Mesothelial cell of epicardium (in vitro differentiated cells): Measurements from ENCODE around the gene ASPSCR1. TPM values are rescaled to one million over a fixed set of nuclear protein-coding genes. Genes with fewer than 3 reads are reported as not detected.

Experiments
- DNase-seq, 2 experiments: peaks; one replicate each; pipeline ENCODE4 v3.0.0; 2021; ENCODE audit warnings: low spot score in 2 of 2; ENCODE audit not compliant: unreplicated experiment in 2 of 2
- H3K27ac Mint-ChIP-seq: 2 replicates; pipeline ENCODE4 v1.8.0; 2021; ENCODE audit warnings: mixed read lengths
- H3K27me3 Mint-ChIP-seq: 2 replicates; pipeline ENCODE4 v1.8.0; 2021; ENCODE audit warnings: low read depth, mixed read lengths
- H3K36me3 Mint-ChIP-seq: 2 replicates; pipeline ENCODE4 v1.8.0; 2021; ENCODE audit warnings: mixed read lengths
- H3K4me1 Mint-ChIP-seq: 2 replicates; pipeline ENCODE4 v1.8.0; 2021; ENCODE audit warnings: mixed read lengths
- H3K4me3 Mint-ChIP-seq: 2 replicates; pipeline ENCODE4 v1.8.0; 2021; ENCODE audit warnings: mild to moderate bottlenecking, moderate library complexity, mixed read lengths
- H3K9me3 Mint-ChIP-seq: 2 replicates; pipeline ENCODE4 v1.8.0; 2021; ENCODE audit warnings: mixed read lengths
- total RNA-seq: library from RNA; stranded (reverse); gene quantifications from 3 replicates; pipeline ENCODE4 v1.2.1, GENCODE V29; 2021
- TF ChIP-seq, protein P1 (sequence below): fragments of 200-600 bp; sonication (generic); IDR thresholded peaks from one replicate; pipeline ENCODE4 v1.5.0; 2021; ENCODE audit warnings: antibody characterized with exemption; ENCODE audit not compliant: unreplicated experiment

The ASPSCR1 gene
- total RNA-seq, 1 donor from 2014 or later, result 50.5 TPM

DNA sequence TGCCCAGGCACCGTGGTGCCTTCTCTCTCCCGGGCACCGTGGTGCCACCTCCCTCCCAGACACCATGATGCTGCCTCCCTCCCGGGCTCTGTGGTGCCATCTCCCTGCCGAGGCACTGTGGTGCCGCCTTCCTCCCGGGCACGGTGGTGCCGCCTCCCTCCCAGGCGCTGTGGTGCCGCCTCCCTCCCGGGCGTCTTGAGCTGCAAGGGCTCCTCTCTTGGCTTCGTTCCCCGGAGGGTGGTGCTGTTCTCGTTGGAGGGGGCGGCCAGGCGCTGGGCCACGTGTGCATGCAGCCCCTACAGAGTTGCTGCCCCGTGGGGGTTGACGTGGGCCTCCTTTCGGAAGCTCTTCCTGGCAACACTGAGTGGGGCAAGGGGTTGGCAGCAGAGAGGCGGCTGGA lies 37.0 kb downstream of the ASPSCR1 start:
- H3K27me3 Mint-ChIP-seq, result no peaks in the 10 kb centered on the region
- TF ChIP-seq, protein P1, sequence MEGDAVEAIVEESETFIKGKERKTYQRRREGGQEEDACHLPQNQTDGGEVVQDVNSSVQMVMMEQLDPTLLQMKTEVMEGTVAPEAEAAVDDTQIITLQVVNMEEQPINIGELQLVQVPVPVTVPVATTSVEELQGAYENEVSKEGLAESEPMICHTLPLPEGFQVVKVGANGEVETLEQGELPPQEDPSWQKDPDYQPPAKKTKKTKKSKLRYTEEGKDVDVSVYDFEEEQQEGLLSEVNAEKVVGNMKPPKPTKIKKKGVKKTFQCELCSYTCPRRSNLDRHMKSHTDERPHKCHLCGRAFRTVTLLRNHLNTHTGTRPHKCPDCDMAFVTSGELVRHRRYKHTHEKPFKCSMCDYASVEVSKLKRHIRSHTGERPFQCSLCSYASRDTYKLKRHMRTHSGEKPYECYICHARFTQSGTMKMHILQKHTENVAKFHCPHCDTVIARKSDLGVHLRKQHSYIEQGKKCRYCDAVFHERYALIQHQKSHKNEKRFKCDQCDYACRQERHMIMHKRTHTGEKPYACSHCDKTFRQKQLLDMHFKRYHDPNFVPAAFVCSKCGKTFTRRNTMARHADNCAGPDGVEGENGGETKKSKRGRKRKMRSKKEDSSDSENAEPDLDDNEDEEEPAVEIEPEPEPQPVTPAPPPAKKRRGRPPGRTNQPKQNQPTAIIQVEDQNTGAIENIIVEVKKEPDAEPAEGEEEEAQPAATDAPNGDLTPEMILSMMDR, result no peak
- H3K9me3 Mint-ChIP-seq, result no peaks in the 10 kb centered on the region
- no peak overlapping the region for H3K4me3 Mint-ChIP-seq
- DNase-seq, result no peak
- H3K27ac Mint-ChIP-seq, result no peak overlapping the region
- H3K4me1 Mint-ChIP-seq, result peaks cover 11% of the 10 kb centered on the region
- no peaks in the 10 kb centered on the region for H3K36me3 Mint-ChIP-seq

DNA sequence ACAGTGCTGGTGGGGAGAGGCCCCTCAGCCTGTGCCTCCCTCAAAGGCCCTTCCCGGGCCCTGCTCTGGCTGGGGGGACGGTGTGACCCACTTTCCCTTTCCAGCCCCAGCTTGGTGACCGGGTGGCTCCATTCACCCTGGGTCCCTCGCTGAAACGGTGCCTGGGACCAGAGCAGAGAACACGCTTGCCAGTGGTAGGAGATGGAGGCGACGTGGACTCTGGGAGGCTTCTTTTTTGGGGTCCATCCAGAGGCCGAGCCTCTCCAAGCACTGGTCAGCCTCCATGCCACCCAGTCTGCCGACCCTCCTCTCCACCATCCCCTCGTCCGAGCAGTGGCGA lies 37.5 kb downstream of the ASPSCR1 start:
- Mint-ChIP-seq H3K36me3 (no peaks in the 10 kb centered on the region), H3K4me1 (peaks cover 11% of the 10 kb centered on the region), H3K4me3 (no peak overlapping the region), H3K27me3 (no peaks in the 10 kb centered on the region), H3K27ac (no peak overlapping the region), H3K9me3 (no peaks in the 10 kb centered on the region)
- TF ChIP-seq, protein P1, result no peak
- DNase-seq, result no peak

DNA sequence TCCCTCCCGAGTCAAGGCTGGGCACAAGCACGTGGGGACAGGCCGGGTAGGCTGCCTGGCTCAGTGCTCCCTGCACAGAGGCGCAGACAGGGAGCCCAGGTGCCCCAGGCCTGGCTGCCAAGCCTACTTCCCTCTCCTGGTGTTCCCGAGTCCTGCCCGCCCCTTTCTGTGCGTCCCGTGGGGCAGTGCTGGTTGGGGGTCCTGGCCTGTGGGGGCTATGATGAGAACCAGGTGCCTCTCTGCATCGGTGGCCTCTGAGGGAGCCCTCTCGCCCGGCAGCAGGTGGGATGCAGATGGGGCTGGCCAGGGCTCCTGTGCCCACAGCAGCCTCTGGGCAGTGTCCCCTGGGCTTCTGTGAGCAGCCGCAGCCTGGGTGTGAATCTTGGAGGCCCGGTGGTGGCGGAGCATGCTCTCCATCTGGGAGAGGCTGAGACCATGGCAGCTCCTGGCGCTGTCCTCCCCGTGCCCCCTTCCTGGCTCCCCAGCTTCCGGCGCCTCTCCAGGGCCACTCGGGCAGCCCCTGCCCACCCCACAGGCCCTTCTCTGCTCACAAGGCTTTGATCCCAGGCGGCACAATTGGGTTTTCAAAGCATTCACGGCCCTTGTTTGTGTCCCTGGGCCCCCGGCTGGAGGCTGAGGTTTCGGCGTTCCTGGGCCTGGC lies 38.0 kb downstream of the ASPSCR1 start:
- peaks cover 11% of the 10 kb centered on the region for H3K4me1 Mint-ChIP-seq

DNA sequence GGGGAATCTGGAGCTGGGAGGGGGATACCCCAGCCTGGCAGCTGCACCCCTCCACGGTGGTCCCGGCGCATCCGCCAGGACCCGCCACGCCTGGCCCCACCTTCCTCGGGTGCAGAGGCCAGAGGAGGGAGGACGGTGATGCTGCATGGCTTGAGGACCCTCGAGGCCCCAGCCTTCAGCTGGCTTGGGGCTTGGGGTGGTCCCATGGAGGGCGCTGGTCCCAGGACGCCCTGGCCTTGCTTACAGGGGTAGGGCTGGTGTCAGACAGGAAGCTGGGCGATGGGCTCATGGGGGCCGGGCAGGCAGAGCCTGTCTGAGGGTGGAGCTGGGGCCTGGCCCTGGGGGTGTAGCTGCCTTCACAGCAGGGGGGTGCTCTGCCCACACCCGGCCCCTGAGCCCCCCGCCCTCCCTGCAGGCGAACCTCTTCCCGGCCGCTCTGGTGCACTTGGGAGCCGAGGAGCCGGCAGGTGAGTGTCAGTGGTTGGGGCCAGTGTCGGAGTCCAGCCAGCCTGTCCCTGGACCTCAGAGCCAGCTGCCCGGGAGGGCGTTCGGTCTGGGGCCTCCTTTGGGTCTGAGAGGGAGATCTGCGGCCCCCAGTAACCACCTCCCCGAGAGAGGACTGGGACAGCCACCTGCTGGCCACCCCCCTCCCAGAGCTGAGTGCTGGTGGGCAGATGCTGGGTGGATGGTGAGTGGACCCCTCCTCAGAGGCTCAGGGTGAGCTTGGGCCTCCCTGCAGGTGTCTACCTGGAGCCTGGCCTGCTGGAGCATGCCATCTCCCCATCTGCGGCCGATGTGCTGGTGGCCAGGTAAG lies 38.8 kb downstream of the ASPSCR1 start:
- Mint-ChIP-seq H3K9me3 (no peaks in the 10 kb centered on the region), H3K4me1 (peaks cover 11% of the 10 kb centered on the region), H3K27me3 (no peaks in the 10 kb centered on the region), H3K4me3 (no peak overlapping the region), H3K27ac (no peak overlapping the region), H3K36me3 (no peaks in the 10 kb centered on the region)
- TF ChIP-seq, protein P1, result no peak
- DNase-seq, result no peak

More for the DNA sequence above, 38.0 kb downstream of the ASPSCR1 start:
- TF ChIP-seq, protein P1, result no peak
- Mint-ChIP-seq H3K27ac (no peak overlapping the region), H3K9me3 (no peaks in the 10 kb centered on the region), H3K36me3 (no peaks in the 10 kb centered on the region), H3K27me3 (no peaks in the 10 kb centered on the region), H3K4me3 (no peak overlapping the region)
- DNase-seq, result no peak

- Mint-ChIP-seq H3K27ac (no peak overlapping the region), H3K36me3 (no peaks in the 10 kb centered on the region), H3K4me1 (peaks cover 16% of the 10 kb centered on the region), H3K4me3 (no peak overlapping the region), H3K27me3 (no peaks in the 10 kb centered on the region), H3K9me3 (no peaks in the 10 kb centered on the region)
- TF ChIP-seq, protein P1, result no peak
- no peak for DNase-seq
Observed at GRCh38 chr17:82016875-82017459, 39.5 kb downstream of the ASPSCR1 start.
